HepG2 (cell line): ENCODE results near the gene PLXNA3. TPM values are rescaled to one million over a fixed set of nuclear protein-coding genes. Genes with fewer than 3 reads are reported as not detected.

ENCODE experiments used
- ATAC-seq: fragments of 200-7000 bp; cut with Tn5 transposase; 3 replicates; pipeline ENCODE4 v1.9.1; 2020; ENCODE audit warnings: mild to moderate bottlenecking, moderate library complexity
- BruUV-seq: library from RNA; stranded (reverse); fragments of 400-500 nt; replicated peaks from 2 replicates; lab custom pipeline; 2021; lab: Mats Ljungman, UMichigan
- CTCF ChIA-PET: fragments of 300-600 bp; formaldehyde crosslinking; extraction: SDS; loops from one replicate; lab custom pipeline; 2021; ENCODE audit warnings: low total read pairs, inconsistent platforms, low intra/inter-chr PET ratio; lab: Yijun Ruan, JAX
- POLR2A ChIA-PET: fragments of 350-600 bp; sonication (Branson Sonifier 250); formaldehyde crosslinking; loops from one replicate; lab custom pipeline; 2020; ENCODE audit warnings: antibody characterized with exemption, inconsistent platforms; lab: Yijun Ruan, JAX
- DNase-seq: peaks from one replicate; pipeline ENCODE4 v3.0.0-alpha.2; 2015; ENCODE audit warnings: low spot score
- FAIRE-seq: peaks from 3 replicates; lab custom pipeline; 2011; peaks lifted over from hg19 to GRCh38; lab: Jason Lieb, UNC
- H2AFZ ChIP-seq: one replicate; pipeline ENCODE4 v1.6.1; 2011; ENCODE audit warnings: low read length, inconsistent platforms
- H3K27ac ChIP-seq: fragments of 300-600 bp; 3 replicates; pipeline ENCODE4 v1.8.0; 2011; ENCODE audit warnings: mixed run types, mild to moderate bottlenecking, mixed read lengths, low read length, inconsistent platforms; ENCODE audit not compliant: insufficient read depth; ENCODE audit errors: extremely low read length
- H3K27me3 ChIP-seq, 2 experiments: fragments of 200-600 bp in 1 of 2; 2 replicates in 1 of 2; 3 replicates in 1 of 2; pipeline versions ENCODE4 v1.6.0 to v1.8.0; 2011; ENCODE audit warnings: low read length in 2 of 2, mild to moderate bottlenecking in 2 of 2, moderate library complexity in 2 of 2, inconsistent platforms in 1 of 2; ENCODE audit not compliant: insufficient read depth in 2 of 2, control insufficient read depth in 1 of 2
- H3K36me3 ChIP-seq, 2 experiments: fragments of 200-600 bp in 1 of 2; replicated peaks in 1 of 2; 2 replicates in 1 of 2; 3 replicates in 1 of 2; pipeline versions ENCODE4 v1.5.1 to v1.8.0; 2011; ENCODE audit warnings: low read length in 2 of 2, inconsistent platforms in 1 of 2; ENCODE audit not compliant: insufficient read depth in 2 of 2, control insufficient read depth in 1 of 2
- H3K4me1 ChIP-seq: 2 replicates; pipeline ENCODE4 v1.5.1; 2012; ENCODE audit warnings: low read length, inconsistent platforms; ENCODE audit not compliant: insufficient read depth
- H3K4me2 ChIP-seq: 2 replicates; pipeline ENCODE4 v1.6.0; 2011; ENCODE audit warnings: low read depth, low read length, inconsistent platforms
- H3K4me3 ChIP-seq, 3 experiments: fragments of 200-600 bp in 1 of 3; sonication (generic), shearing (Covaris generic) in 1 of 3; replicated peaks in 1 of 3; 2 replicates each; pipeline ENCODE4 v1.5.1; 2011 to 2016; ENCODE audit warnings: low read length in 3 of 3, inconsistent platforms in 2 of 3, low read depth in 2 of 3, mild to moderate bottlenecking in 2 of 3, control low read depth in 1 of 3, mixed read lengths in 1 of 3; ENCODE audit not compliant: insufficient read depth in 1 of 3
- H3K79me2 ChIP-seq: one replicate; pipeline ENCODE4 v1.6.1; 2011; ENCODE audit warnings: low read length, inconsistent platforms; ENCODE audit not compliant: insufficient read depth
- H3K9ac ChIP-seq: 2 replicates; pipeline ENCODE4 v1.6.0; 2011; ENCODE audit warnings: mild to moderate bottlenecking, low read depth, low read length, inconsistent platforms; ENCODE audit not compliant: insufficient read depth
- H3K9me3 ChIP-seq: 2 replicates; pipeline ENCODE4 v1.5.1; 2012; ENCODE audit warnings: mild to moderate bottlenecking, low read length
- H4K20me1 ChIP-seq: 2 replicates; pipeline ENCODE4 v1.6.0; 2011; ENCODE audit warnings: inconsistent platforms, mild to moderate bottlenecking, low read length, moderate library complexity; ENCODE audit not compliant: insufficient read depth
- CAMTA2 ChIP-seq: sonication (generic); formaldehyde crosslinking; IDR thresholded peaks from 2 replicates; pipeline ENCODE4 v1.4.0; 2020; ENCODE audit warnings: mild to moderate bottlenecking, missing genetic modification reagents, borderline replicate concordance
- EZH2 ChIP-seq: conservative IDR thresholded peaks from 2 replicates; pipeline ENCODE4 v1.6.1; 2012; ENCODE audit warnings: mild to moderate bottlenecking, low read depth, low read length, moderate library complexity
- FOXJ3 ChIP-seq: sonication (generic); formaldehyde crosslinking; IDR thresholded peaks from 2 replicates; pipeline ENCODE4 v1.4.0; 2020; ENCODE audit warnings: missing genetic modification reagents, mild to moderate bottlenecking, borderline replicate concordance
- MLXIP ChIP-seq: sonication (generic); formaldehyde crosslinking; IDR thresholded peaks from 2 replicates; pipeline ENCODE4 v1.9.0; 2021; ENCODE audit warnings: missing genetic modification reagents, borderline replicate concordance
- PAF1 ChIP-seq: IDR thresholded peaks from 2 replicates; pipeline ENCODE4 v1.6.1; 2016; ENCODE audit warnings: missing genetic modification reagents, missing compliant biosample characterization
- SMARCE1 ChIP-seq: fragments of 450-650 bp; IDR thresholded peaks from 2 replicates; pipeline ENCODE4 v1.6.1; 2017; ENCODE audit warnings: borderline replicate concordance
- ZNF235 ChIP-seq: sonication (generic); formaldehyde crosslinking; IDR thresholded peaks from 2 replicates; pipeline ENCODE4 v1.8.1; 2023; ENCODE audit warnings: mild to moderate bottlenecking, missing genetic modification reagents, borderline replicate concordance
- ZNF274 ChIP-seq: sonication (generic); formaldehyde crosslinking; IDR thresholded peaks from 2 replicates; pipeline ENCODE4 v1.5.1; 2020; ENCODE audit warnings: mild to moderate bottlenecking, missing genetic modification reagents
- ZNF460 ChIP-seq: sonication (generic); formaldehyde crosslinking; IDR thresholded peaks from 2 replicates; pipeline ENCODE4 v1.5.1; 2020; ENCODE audit warnings: missing genetic modification reagents, mild to moderate bottlenecking, borderline replicate concordance
- ZNF614 ChIP-seq: IDR thresholded peaks from 2 replicates; pipeline ENCODE4 v1.6.1; 2018; ENCODE audit warnings: missing biosample characterization, missing genetic modification reagents, inconsistent platforms, borderline replicate concordance
- WGBS: methylation state at CpG from one replicate; pipeline ENCODE4 v1.1.6; 2017; ENCODE audit warnings: low lambda C conversion rate; 5-methylcytosine and 5-hydroxymethylcytosine counted together
- in situ Hi-C: cut with HindIII; loops from 2 replicates; pipeline ENCODE4 v1.10.0; 2017; ENCODE audit warnings: low pct_unique_long_range_greater_than_20kb; ENCODE audit not compliant: extremely low pct_ligation_motif_present
- intact Hi-C: fragments of 100-400 bp; cut with micrococcal nuclease; formaldehyde crosslinking; loops from one replicate; pipeline ENCODE4 v1.10.0; 2022; ENCODE audit not compliant: unreplicated experiment
- polyA plus RNA-seq, 8 experiments: library from polyadenylated mRNA; depleted of rRNA in 3 of 8; stranded (reverse) in 7 of 8; unstranded in 1 of 8; fragments of >200 nt; fragmentation: Illumina TruSeq in 4 of 8; extraction: Trizol in 4 of 8; gene quantifications; 2 replicates each; pipeline versions ENCODE4 v1.2.1 to v1.2.3, GENCODE V29; 2011 to 2016; ENCODE audit warnings: low read depth in 4 of 8, missing spikeins in 1 of 8, mixed read lengths in 1 of 8; ENCODE audit not compliant: insufficient read depth in 1 of 8
- total RNA-seq, 5 experiments: library from RNA; depleted of rRNA; stranded (reverse); fragments of >200 nt; fragmentation: Illumina TruSeq; extraction: Trizol; gene quantifications; 2 replicates each; pipeline ENCODE4 v1.2.3, GENCODE V29; 2016; ENCODE audit warnings: low read depth in 1 of 5
- TF ChIP-seq, protein P1 (sequence below): IDR thresholded peaks from 2 replicates; pipeline ENCODE4 v1.6.1; 2016; ENCODE audit warnings: missing compliant biosample characterization, missing genetic modification reagents, borderline replicate concordance
- TF ChIP-seq, protein P2 (sequence below): sonication (generic); formaldehyde crosslinking; IDR thresholded peaks from 2 replicates; pipeline ENCODE4 v1.4.0; 2020; ENCODE audit warnings: missing genetic modification reagents
- TF ChIP-seq, protein P3 (sequence below): sonication (generic); formaldehyde crosslinking; IDR thresholded peaks from 2 replicates; pipeline ENCODE4 v1.5.0; 2020; ENCODE audit warnings: mild to moderate bottlenecking, missing genetic modification reagents, borderline replicate concordance
- TF ChIP-seq, protein P4 (sequence below): IDR thresholded peaks from 2 replicates; pipeline ENCODE4 v1.4.0; 2020; ENCODE audit warnings: mild to moderate bottlenecking, missing genetic modification reagents

PLXNA3 gene
- total and polyA plus RNA-seq, 2 of the 13 experiments (the other 11 are each of a cell fraction or from before 2014, with no cell fraction given), result 5.8 to 20.6 TPM

DNA sequence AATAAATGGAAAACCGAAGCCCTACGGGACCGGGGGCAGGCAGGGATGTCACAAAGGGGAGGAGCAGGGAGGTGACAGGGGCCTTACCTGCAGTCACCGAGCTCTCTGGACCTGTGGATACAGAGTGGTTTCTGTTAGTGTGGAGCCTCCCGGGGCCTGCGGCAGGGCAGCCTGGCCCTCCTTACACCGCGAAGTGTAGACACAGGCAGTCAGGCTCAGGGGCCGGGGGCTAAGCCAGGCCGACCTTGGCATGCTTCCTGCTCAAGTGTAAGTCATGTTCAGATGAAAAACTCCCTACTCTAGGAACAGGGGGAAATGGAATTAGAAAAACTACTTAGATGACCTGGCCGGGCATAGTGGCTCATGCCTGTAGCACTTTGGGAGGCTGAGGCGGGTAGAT lies 53.7 kb downstream of the PLXNA3 start:
- no peak for TF ChIP-seq ZNF460 (CRISPR knock-in tag)
- TF ChIP-seq, protein P1, sequence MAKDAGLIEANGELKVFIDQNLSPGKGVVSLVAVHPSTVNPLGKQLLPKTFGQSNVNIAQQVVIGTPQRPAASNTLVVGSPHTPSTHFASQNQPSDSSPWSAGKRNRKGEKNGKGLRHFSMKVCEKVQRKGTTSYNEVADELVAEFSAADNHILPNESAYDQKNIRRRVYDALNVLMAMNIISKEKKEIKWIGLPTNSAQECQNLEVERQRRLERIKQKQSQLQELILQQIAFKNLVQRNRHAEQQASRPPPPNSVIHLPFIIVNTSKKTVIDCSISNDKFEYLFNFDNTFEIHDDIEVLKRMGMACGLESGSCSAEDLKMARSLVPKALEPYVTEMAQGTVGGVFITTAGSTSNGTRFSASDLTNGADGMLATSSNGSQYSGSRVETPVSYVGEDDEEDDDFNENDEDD (CRISPR knock-in tag), result no peak
- TF ChIP-seq, protein P2, sequence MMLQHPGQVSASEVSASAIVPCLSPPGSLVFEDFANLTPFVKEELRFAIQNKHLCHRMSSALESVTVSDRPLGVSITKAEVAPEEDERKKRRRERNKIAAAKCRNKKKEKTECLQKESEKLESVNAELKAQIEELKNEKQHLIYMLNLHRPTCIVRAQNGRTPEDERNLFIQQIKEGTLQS (CRISPR knock-in tag), result no peak
- TF ChIP-seq MLXIP, result no peak
- TF ChIP-seq FOXJ3, result no peak
- TF ChIP-seq EZH2, result no peak
- TF ChIP-seq ZNF274 (CRISPR knock-in tag), result no peak
- TF ChIP-seq ZNF614 (CRISPR knock-in tag), result no peak
- no peak for TF ChIP-seq SMARCE1
- no peak for TF ChIP-seq ZNF235
- no peak for TF ChIP-seq CAMTA2
- TF ChIP-seq, protein P3, sequence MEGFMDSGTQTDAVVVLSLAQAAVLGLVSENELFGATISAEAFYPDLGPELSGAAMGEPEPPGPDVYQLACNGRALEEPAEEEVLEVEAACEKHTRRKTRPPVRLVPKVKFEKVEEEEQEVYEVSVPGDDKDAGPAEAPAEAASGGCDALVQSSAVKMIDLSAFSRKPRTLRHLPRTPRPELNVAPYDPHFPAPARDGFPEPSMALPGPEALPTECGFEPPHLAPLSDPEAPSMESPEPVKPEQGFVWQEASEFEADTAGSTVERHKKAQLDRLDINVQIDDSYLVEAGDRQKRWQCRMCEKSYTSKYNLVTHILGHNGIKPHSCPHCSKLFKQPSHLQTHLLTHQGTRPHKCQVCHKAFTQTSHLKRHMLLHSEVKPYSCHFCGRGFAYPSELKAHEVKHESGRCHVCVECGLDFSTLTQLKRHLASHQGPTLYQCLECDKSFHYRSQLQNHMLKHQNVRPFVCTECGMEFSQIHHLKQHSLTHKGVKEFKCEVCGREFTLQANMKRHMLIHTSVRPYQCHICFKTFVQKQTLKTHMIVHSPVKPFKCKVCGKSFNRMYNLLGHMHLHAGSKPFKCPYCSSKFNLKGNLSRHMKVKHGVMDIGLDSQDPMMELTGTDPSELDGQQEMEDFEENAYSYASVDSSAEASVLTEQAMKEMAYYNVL, result no peak
- TF ChIP-seq, protein P4, sequence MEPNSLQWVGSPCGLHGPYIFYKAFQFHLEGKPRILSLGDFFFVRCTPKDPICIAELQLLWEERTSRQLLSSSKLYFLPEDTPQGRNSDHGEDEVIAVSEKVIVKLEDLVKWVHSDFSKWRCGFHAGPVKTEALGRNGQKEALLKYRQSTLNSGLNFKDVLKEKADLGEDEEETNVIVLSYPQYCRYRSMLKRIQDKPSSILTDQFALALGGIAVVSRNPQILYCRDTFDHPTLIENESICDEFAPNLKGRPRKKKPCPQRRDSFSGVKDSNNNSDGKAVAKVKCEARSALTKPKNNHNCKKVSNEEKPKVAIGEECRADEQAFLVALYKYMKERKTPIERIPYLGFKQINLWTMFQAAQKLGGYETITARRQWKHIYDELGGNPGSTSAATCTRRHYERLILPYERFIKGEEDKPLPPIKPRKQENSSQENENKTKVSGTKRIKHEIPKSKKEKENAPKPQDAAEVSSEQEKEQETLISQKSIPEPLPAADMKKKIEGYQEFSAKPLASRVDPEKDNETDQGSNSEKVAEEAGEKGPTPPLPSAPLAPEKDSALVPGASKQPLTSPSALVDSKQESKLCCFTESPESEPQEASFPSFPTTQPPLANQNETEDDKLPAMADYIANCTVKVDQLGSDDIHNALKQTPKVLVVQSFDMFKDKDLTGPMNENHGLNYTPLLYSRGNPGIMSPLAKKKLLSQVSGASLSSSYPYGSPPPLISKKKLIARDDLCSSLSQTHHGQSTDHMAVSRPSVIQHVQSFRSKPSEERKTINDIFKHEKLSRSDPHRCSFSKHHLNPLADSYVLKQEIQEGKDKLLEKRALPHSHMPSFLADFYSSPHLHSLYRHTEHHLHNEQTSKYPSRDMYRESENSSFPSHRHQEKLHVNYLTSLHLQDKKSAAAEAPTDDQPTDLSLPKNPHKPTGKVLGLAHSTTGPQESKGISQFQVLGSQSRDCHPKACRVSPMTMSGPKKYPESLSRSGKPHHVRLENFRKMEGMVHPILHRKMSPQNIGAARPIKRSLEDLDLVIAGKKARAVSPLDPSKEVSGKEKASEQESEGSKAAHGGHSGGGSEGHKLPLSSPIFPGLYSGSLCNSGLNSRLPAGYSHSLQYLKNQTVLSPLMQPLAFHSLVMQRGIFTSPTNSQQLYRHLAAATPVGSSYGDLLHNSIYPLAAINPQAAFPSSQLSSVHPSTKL, result no peak
- TF ChIP-seq PAF1 (CRISPR knock-in tag), result no peak
- no peaks in the 10 kb centered on the region for H3K36me3 ChIP-seq
- no peak overlapping the region for H3K4me3 ChIP-seq
- WGBS, result 91% methylated on average over 9 of the region's 12 CpGs
- no peak overlapping the region for H3K4me2 ChIP-seq
- DNase-seq (no peak), ATAC-seq (no peak), FAIRE-seq (no peak)
- in situ Hi-C loops, result no loop called here
- no peak overlapping the region for H2AFZ ChIP-seq
- ChIA-PET POLR2A (no interaction called here), CTCF (no interaction called here)
- no peak overlapping the region for H3K9ac ChIP-seq
- no peaks in the 10 kb centered on the region for H3K9me3 ChIP-seq
- no peaks in the 10 kb centered on the region for H4K20me1 ChIP-seq
- no peaks in the 10 kb centered on the region for H3K79me2 ChIP-seq
- H3K27me3 ChIP-seq, result no peaks in the 10 kb centered on the region
- no TSS peak for BruUV-seq
- intact Hi-C loops, result no loop called here
- peaks cover 14% of the 10 kb centered on the region; the same call in 1 of the 2 replicates for H3K4me1 ChIP-seq
- no peak overlapping the region for H3K27ac ChIP-seq
